ENCODE data around the gene STK38.

The STK38 gene

DNA sequence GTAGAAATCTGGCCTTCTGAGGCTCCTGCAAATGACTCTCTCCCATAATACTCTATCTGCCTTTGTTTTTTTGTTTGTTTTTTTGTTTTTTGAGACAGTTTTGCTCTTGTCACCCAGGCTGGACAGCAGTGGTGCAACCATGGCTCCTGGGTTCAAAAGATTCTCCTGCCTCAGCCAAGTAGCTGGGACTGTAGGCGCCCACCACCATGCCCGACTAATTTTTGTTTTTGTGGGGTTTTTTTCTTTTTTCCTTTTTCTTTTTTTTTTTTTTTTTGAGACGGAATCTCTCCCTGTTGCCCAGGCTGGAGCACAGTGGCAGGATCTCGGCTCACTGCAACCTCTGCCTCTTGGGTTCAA lies 16.6 kb upstream of the STK38 start:
- no peak for DNase-seq (ENCODE audit: low read depth)

DNA sequence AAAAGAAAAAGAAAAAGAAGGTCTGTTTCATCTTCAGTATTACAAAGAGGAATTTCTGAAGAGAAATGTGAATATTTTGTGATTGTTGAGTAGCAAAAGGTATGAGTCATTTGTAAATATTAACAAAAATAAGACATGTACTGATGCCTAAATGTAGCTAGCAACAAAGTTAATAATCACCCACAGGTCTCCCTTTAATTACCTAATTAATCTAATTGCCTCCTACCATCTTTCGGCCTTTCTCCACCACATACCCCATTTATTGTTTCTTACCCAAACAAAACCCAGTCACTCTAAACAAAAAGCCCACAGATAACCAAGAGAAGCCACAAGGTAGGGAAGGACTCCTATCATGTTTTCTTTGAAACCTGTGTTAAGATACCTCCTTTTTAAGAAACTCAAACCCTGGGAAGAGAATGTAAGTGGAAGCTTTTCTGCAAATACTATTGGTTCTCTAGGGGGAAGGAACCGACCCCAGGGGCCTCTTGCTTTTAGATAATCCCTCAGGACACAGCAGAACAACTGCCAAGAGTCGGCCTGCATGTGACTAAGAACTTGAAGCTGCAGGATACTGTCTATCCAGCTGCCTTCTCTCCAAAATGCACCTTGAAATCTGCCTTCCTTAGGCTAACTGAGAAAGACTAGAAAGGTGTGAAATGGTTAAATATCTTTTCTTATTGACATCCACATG lies 16.1 kb upstream of the STK38 start:
- no peak for DNase-seq (ENCODE audit: low read depth)

DNA sequence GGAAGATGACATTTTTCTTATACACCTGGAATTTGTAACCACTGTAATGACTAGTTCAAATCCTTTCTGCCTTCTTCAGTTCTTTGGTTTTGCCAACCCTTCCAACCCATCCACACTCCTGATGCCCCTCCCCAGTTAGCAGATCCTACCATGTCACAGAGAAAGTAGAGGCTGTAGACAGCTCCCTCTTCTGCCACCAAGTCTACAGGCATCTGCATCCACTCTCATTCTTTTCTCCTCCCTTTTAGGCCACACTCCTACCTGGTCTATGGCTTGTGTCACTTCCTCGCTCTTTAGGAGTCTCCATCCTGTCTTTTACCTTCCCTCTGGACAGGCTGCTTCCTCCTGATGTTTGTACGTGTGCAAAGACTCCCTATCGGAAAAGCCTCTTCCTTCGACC lies 13.5 kb upstream of the STK38 start:
- DNase-seq (ENCODE audit: low read depth), result no peak

DNA sequence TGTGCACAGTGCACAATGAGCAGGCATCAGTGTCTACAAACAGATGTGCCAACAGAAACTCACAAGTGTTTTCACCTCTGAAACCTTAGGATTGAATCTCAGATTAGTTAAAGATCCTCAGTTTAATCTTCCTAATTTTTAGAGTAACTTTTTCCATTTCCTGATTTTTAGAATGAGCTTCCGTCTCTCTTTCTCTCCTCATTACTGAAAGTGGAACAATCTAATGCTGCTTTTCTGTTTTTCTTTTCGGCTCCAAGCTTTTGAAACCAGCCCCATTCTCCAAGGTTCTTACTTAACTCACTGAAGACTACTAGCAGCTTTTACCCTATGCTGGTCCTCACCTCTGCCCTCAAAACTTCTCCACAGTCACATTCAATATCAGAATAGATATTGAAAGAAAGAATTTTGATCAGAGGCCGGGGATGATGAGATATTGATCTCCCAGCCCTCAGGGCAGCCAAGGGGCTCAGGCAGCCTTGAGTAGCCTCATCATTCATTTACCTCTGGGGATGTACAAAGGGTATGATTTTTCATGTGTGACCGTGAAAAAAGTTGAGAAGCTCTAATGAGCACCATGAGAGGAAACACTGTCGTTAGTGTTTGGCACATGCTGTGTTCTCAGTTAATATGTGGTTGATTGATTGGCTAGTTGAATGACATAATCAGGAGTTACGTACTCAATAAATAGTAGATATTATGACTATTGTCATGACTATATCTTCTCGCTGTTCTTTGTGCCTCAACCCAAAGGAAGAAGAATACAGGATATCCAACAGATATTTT lies 11.9 kb upstream of the STK38 start:
- no peak for DNase-seq (ENCODE audit: low read depth)

DNA sequence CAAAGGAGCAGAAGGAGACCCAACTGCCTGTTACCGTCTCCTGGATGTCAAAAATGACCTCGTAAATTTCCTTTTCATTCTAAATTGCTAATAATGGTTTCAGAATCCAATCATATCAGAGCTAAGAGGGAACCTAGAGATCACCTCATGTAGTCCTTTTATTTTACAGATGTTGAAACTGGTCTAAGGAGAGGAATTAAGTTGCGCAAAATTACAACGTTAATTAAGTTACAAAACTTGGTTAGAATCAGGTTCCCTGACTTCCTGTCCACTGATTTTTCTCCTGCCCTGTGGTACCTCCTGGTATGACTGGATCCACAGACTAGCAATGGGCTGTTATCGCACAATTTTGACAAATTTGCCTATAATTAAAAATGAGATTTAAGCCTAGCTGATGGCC lies 9.0 kb upstream of the STK38 start:
- DNase-seq (ENCODE audit: low read depth), result no peak

DNA sequence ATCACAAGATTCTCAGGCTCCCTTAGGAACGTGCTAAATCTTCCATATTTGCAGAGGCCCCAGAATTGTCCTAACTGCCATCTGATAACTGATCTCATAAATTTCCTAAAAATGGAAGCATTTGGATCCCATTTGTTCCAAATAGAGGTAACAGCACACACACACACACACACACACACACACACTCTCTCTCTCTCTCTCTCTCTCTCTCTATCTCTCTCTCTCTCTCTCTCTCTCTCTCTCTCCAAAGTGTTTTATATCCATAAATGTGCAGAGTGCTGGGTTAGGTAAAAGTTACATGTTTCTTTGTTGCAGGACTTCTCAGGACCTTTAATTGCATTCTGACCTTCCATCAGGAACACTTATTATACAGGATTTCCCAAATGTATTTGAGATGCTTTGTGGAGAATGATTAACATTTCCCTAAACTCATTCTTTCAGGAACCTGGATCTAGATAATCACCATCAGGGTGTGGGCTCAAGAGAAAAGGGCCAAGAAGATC lies 8.5 kb upstream of the STK38 start:
- DNase-seq (ENCODE audit: low read depth), result no peak

DNA sequence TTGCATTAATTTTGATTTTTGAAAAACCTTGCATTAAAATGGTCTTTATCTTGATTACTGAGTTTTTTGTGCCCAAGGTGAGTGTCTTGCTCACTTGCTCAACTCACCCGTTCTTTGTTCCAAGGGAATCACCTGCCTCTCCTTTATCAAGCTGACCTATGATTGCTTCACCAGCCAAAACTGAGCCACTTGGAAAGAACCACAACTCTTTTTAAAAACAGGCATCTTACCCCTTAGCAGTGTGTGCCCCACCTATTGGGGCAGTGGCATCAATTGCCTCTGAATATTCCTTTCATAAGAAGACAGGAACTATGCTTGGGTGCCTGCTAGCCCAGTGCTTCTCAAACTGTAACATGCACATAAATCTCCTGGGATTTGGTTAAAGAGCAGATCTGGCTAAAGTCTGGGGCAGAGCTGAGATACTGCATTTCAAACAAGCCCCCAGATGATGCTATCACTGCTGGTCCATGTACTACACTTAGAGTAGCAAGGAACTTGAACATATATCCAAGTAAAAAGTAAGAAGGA lies 3.3 kb upstream of the STK38 start:
- DNase-seq (ENCODE audit: low read depth), result no peak

DNA sequence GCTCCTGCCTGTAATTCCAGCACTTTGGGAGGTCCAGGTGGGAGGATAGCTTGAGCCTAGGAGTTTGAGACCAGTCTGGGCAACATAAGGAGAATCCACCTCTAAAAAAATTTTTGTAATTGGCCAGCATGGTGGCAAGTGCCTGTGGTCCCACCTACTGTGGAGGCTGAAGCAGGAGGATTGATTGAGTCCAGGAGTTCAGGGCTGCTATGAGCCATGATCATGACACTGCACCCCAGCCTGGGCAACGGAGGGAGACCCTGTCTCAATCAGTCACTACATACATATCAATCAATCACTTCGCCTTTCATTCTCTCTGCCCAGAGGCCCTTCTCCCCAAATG lies 1.1 kb upstream of the STK38 start:
- no peak for DNase-seq (ENCODE audit: low read depth)

DNA sequence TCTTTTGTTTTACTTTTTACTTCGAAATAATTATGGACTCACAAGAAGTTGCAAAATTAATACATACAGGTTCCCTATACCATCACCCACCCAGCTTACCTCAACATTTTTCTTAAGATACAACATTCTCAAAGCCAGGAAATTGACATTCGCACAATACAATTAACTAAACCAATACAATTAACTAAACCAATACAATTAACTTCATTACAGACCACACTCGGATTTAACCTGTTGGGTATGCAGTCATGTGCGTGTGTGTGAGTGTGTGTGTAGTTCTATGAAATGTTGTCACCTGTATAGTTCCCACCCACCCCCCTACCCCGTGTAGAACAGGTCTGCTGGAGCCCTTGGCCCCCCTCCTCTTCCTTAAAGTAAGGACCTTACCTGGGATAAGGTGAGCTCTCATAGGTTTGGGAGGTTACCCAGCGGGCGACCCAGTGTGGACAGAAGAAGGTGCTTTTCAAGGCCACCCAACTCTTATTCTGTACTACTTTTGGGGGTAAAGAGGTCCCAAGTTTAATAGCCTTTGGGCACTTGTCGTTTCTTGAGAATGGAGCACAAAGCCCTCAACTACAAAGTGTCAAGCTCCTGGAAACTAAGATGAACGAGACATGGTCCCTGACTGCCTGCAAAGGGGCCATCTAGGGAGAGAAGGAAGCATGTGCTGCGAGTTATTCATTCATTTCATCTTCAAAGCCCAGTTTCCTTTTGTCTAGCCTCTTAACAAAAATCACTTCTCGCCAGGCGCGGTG lies 544 bp upstream of the STK38 start:
- DNase-seq (ENCODE audit: low read depth), result no peak

DNA sequence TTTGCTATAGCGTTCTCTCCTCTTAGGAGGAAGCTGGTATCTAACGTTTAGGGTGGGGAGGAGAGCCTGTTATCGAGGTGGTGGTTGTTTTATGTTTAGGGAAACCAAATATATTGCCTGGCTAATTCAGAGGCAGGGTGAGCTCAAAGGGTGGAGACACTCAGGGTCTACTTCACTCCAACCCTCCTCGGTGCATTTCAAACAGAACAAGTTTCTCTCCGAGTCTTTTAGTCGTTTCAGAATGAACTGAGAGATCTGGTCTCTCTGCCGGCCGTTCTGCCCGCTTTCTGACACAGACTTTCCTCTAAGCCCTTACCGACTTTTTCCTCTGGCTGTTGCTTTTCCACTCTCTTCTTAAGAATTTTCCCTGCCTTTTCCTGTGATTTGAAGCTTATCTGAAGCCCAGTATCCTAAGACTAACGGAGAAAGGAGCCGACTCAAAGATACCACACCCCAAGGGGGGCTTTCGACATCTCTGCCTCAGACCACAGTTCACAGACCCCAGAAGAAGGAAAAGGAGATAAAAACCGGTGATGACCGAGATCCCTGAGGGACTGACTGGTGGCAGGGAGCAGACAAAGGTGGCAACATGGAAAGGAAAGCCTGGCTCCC lies 865 bp downstream of the STK38 start:
- peak; percentile 15 for DNase-seq (ENCODE audit: low read depth)

DNA sequence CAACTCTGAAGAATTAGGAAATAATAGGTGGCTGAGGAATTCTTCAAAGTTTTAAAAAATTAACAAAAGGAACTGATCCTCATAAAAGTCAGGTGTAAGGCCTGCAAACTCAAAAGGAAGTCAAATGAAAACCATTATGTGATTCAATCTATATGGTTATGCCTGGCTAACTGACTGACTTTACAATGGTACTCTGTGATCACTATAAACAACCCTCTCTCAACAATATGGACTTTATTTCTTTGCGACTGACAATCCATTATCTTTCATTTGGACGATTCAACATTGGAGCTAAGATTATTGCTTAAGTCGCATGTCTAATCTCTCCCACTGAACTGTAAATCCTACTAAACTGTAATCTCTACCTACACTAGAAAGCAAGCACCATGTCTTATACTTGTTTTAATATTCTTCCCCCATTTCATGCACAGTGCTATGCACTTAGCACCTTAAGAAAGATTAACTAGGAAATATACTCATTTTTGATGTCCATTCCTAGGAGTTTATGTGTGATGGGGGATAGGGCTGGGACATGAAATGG lies 1.4 kb downstream of the STK38 start:
- no peak for DNase-seq (ENCODE audit: low read depth)

DNA sequence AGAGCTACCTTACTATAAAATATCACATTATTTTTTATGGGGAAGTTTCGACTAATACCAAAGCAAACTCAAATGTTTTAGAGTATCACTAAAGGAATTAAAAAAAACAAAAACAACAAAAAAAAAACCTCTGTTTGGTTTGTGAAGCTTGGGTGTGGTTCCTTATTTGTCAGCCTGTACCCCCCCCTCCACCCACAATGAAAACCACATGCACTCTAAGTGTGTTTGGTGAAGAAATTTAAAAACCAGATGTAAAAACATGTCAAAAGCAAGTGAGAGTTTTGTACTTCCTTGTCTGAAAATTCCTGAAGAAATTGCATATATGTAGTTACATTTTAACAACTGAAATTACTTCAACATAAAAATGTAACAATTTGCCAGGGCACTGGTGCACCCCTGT lies 3.1 kb downstream of the STK38 start:
- DNase-seq (ENCODE audit: low read depth), result peak; percentile 39

DNA sequence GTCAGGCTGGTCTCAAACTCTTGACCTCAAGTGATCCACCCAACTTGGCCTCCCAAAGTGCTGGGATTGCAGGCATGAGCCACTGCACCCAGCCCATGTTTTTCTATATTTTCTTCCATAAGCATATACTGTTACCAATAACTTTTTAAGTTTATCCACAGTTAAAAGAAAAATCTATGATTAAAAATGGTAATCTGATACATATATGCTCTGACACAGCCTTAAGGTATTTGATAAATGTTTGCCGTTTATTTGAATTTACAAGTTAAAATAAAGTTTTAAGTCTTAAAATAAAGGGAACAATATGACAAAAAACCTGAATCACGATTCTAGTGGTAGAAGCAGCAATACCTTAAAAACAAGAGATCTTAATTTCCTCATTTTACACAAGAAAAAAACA lies 5.2 kb downstream of the STK38 start:
- no peak for DNase-seq (ENCODE audit: low read depth)

DNA sequence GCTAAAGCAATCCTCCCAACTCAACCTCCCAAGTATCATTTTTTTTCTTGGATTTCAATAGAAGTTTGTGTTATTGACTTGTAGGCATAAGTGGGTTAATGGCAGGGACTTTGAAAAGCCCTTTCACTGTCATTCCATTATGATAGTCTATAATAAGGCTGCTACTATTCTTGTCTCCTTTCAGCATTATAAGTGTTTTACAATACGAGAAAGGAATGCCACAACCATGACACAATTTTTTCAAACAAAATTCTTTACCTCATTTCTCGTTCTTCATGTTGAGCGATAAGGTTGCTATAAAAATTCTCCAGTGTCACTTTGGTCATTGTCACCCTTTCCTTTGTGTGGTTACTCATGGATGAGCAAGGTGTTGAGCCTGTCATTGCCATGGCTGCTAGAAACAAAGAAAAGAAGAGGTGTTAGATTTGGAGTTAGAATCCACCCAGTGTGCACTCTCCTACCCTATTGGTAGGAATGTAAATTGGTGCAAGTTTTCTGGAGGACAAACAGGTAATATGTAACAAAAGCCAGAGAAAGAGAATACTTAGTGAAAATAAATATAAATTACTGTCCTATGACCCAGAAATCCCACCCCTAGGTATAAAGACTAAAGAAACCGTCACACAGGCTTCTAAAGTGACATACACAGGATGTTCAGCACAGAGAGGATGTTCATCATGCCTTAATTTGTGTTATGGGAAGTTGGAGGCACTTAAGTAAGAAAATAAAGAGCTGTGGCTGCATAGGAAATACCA lies 7.3 kb downstream of the STK38 start:
- DNase-seq (ENCODE audit: low read depth), result no peak

DNA sequence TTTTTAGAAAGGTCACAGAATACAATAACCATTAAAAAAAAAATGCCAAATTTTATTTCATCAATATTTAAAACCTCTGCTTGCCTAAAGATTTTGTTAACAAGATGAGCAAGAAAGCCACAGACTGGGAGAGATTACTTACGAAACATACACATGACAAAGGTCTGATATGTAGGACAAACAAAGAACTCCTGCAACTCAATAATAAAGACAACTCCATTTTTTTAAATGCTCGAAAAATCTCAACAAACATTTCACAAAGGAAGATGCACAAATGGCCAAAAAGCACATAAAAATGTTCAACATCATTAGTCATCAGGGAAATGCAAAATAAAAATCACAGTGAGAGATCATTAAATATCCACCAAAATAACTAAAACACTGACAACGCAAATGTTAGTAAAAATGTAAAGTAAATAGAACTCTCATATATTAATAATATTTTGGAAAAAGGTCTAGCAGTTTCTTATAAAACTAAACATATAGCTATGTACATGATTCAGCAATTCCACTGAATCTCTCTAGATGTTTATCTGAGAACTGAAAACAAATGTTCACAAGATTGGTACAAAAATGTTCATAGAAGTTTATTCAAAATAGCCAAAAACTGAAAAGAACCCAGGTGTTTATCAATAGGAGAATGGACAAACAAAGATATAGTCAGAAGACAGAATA lies 10.3 kb downstream of the STK38 start:
- no peak for DNase-seq (ENCODE audit: low read depth)

DNA sequence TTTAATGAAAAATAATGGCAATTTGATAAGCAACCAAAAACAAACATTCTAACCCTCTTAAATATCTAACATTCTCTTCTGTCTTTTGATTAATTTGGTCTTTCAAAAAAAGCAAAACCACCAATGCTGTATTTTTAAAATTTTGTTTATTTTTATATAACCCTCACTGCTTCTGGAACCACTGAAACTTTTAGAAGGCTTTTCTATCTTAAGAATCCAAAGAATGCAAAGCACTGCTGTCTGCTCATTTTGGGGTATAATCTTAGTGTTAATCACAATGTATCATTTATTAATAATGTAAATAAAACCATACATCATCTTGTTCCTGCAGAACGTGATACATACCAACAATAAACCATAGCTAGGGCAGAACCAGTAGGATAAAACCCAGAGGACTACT lies 14.0 kb downstream of the STK38 start:
- no peak for DNase-seq (ENCODE audit: low read depth)

DNA sequence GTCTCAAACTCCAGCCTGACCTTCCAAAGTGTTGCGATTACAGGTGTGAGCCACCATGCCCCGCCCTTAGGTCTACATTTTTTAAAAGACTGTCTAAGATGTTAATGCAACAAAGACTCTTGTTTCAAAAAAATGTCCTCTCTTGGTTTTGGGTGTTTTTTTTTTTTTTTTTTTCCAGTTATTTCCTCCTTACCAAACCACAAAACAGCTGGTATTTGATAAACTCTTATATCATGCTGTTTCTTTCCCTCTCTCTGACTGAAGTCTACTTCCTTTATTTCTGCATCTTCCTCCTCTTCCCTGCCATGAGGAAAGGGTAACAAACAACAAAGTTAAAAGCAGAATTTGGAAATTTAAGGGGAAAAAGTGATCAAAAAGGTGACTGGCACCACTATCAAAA lies 21.2 kb downstream of the STK38 start:
- DNase-seq (ENCODE audit: low read depth), result no peak

DNA sequence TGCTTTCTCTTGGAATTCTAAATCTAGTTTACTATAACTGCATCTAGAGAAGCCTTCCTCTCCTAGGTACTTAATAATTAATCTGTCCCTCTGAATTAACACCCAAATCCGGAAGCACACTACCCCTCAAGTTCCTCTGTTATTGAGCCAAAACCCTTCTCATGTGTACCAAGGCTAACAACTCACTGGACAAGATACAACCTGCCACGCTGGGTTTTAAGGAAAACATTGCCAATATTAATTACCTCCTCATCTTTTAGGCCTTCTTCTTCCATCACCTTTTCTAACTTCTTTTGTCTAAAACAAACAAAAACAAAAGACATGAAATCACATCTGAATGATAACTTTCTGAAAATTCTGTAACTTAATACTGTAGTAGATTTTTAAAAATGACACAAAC lies 21.9 kb downstream of the STK38 start:
- DNase-seq (ENCODE audit: low read depth), result no peak

DNA sequence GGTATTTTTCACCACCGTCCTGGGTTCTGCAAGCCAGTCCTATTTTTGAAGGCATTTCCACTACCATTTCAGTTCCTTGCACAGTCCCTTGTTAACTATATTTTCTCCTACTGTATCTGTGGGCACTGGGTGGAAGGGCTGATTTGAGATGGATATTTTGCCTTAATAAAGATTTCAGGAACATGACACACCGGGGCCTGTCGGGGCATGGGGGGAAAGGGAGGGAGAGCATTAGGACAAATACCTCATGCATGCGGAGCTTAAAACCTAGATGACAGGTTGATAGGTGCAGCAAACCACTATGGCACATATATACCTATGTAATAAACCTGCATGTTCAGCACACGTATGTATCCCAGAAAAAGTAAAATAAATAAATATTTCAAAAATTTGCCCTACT lies 22.4 kb downstream of the STK38 start:
- DNase-seq (ENCODE audit: low read depth), result no peak

DNA sequence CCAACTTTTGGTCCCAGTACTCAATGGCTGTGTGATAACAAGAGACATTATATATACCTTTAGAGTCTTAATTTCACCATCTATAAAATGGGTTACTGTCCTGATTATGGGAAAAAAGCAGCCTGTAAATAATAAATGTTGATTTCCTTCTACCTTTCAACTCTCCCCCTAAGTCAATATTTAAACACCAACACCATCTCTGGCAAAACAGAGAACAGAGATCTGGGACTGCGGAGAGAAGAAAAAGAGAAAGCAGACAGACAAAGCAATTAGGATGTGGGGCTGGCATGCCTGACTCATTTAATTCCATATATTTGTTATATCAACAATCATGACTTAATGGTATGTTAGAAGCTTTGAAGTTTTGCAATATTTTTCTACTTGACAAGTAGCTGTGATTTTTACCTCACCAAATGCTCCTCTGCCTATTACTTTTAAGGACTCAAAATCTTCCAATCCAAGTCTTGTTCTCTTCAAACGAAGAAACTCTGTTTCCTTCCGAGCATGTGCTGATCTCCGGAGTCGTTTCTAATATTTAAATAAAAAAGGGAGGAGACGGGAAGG lies 23.3 kb downstream of the STK38 start:
- no peak for DNase-seq (ENCODE audit: low read depth)

DNA sequence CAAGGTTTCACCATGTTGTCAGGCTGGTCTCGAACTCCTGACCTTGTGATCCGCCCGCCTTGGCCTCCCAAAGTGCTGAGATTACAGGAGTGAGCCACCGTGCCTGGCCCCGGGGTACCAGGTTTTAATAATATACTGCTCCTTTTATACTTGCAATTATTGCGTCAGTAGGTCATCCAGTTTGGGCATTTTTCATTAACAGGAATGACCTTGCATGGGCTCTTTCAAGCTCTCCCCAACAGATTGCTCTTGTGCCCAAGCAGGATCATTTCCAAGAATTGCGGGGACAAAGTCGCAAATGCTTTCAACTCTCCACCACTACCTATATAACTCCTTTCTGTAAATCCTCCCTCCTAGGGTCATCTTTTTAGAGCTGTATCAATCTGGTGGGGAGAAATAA lies 23.8 kb downstream of the STK38 start:
- no peak for DNase-seq (ENCODE audit: low read depth)
